Stimulated activated CD8-positive, alpha-beta memory T cell treated with anti-CD3 and anti-CD28 coated beads, Interleukin-4, amount 100 ng/mL, for 4 hours (primary cell): ENCODE results near the gene APPBP2.
A peak's percentile ranks its signal among the peaks of the same experiment; 100 is the strongest.
"Not testable (repeated sequence)": the region's sequence is repeated elsewhere in the genome, so short reads cannot be mapped to it uniquely, and the experiment has no call there.

ENCODE experiments used
- DNase-seq, 2 donors: peaks; one replicate each; pipeline ENCODE4 v3.0.0-alpha.2; 2020; ENCODE audit warnings: low read depth in 2 of 2, low spot score in 1 of 2

APPBP2 gene, protein sequence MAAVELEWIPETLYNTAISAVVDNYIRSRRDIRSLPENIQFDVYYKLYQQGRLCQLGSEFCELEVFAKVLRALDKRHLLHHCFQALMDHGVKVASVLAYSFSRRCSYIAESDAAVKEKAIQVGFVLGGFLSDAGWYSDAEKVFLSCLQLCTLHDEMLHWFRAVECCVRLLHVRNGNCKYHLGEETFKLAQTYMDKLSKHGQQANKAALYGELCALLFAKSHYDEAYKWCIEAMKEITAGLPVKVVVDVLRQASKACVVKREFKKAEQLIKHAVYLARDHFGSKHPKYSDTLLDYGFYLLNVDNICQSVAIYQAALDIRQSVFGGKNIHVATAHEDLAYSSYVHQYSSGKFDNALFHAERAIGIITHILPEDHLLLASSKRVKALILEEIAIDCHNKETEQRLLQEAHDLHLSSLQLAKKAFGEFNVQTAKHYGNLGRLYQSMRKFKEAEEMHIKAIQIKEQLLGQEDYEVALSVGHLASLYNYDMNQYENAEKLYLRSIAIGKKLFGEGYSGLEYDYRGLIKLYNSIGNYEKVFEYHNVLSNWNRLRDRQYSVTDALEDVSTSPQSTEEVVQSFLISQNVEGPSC

DNA sequence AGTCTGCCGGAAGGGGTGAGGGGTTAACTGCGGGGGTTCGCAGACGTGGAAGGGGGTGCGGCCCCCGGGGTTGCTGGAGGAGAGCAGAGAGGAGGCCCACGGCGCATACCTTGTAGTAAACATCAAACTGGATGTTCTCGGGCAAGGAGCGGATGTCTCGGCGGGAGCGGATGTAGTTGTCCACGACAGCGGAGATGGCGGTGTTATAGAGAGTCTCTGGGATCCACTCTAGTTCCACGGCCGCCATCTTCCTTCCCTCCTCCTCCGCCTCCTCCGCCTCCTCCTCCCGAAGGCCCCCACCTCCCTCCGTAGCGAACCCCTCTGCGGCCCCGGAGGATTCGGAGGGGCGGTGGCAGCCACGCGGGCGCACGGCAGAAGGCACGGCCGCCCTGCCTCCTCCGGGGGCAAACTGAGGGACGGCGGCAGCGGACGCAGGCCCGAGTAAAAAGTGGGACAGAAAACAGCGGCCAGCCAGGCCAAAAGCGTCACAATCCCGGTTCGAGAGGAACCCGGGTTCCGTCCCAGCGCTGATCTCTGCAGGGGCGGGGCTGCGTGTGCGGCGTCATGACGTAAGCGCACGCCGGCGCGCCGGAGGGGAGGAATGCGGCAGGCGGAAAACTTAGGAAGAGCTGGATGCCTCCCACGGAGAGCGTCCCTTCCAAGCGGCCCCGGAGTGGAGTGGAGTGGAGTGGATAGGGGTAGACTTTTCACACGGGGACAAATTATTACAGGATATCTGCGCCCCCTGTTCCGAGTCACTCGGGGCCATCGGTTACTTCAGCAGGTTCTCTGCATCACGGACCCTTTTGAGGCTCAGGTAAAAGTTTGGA lies at the start of gene APPBP2:
Gene APPBP2 (minus strand): TSS at position 558 of the 830 bp plus-strand sequence. CDS start 311 bp downstream, at position 247.
- peak; percentile 37 to 40 for DNase-seq

DNA sequence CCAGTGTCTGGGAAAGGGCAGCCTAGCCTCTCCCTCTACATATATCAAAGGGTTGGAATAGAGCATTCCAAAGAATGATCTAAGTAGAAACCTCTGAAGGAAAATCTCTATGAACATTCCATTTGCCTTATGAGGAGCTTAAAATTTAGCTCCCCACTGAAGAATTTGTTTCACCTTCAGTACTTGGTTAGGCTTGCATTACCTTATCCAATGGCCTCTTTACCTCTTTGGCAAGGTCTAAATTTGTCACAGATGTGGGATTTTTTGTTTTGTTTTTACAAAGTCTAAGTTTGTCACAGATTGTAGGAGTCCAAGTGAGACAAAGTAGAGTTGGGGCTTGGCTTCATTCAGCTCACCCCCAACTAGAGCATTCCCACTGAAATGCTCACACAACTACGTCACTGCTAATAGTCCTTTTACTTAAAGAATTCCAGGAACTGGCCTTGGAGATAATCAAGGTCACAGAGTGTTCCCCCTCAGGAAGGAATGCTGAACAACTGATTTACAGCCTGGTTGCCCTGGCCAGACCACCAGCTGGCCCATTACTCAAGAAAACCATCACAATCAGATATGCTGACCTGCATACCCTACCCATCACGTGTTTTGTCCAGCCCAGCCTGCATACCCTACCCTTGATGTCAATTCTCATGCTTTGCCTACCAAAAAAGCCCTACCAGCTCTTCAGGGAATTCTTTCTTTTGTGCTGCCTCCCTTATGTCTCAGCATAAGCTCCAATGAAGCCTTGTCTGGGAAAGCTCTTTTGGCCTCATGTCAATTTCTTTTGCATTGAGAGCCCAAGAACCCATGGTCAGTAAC lies 47.4 kb upstream of the APPBP2 start:
- DNase-seq = no peak

DNA sequence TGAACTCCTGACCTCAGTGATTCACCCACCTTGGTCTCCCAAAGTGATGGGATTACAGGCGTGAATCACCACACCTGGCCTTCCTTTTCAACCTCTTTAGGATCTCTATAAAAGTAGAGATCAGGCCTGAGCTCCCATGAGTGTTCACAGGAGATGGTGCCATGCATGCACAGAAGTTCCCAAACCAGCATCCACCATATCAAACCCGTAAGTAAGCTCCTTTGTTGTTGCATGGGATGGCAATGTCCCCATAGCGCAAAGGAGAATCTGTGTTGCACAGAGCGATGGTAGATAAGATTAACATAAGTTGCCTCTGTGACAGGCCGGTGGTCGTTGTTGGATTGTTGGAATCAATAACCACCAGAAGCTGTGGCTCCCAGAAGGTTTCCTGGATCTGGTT lies 39.2 kb upstream of the APPBP2 start:
- no peak for DNase-seq

DNA sequence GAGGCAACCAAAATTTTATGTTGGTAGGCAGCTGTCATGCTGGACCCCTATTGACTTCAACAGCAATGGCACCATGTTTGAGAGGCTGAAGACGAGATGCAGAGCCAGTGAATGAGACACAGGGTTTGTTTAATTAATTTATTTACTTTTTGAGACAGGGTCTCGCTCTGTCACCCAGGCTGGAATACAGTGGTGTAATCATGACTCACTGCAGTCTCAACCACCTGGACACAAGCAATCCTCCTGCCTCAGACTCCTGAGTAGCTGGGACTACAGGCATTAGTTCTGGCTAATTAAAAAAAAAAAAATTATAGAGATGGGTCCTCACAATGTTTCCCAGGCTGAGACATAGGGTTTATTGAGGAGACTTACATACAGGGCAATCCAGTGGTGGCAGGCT lies 37.7 kb upstream of the APPBP2 start:
- no peak for DNase-seq

DNA sequence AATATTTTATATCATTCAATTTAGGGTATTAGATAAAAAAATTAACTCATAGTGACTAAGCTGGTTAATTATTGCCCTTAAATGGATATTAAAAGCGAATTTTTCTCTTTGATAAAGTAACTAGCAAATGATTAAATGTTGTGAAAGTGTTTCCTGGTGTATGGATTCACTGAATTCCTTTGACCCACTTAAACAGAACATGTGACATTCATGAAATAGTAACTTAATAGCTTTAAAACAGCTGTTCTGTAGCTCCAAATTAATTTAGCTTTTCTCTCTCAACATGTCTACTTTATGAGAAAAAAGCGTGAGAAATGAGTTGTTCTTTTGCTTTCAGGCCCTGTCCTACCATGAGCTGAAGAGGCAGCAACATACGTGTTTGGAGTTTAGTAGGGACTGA lies 36.4 kb upstream of the APPBP2 start:
- no peak for DNase-seq

DNA sequence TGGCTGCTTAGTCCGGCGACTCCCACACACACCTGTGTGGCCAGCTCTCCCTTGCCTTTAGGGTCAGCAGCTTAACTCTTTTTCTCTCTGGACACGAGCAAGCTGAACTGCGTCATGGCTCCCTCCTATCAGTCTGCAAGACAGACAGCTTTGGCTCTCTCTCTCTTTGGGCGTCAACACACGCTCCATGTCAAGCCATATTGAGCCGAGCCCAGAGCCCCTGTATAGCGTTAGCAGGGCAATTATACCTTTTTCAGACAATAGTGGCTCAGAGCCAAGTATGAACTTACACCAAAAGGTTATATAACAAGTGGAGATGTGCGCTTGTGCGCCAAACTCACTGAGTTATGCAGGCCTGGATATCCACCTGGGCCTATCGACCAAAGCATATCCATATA lies 34.8 kb upstream of the APPBP2 start:
- no peak for DNase-seq

DNA sequence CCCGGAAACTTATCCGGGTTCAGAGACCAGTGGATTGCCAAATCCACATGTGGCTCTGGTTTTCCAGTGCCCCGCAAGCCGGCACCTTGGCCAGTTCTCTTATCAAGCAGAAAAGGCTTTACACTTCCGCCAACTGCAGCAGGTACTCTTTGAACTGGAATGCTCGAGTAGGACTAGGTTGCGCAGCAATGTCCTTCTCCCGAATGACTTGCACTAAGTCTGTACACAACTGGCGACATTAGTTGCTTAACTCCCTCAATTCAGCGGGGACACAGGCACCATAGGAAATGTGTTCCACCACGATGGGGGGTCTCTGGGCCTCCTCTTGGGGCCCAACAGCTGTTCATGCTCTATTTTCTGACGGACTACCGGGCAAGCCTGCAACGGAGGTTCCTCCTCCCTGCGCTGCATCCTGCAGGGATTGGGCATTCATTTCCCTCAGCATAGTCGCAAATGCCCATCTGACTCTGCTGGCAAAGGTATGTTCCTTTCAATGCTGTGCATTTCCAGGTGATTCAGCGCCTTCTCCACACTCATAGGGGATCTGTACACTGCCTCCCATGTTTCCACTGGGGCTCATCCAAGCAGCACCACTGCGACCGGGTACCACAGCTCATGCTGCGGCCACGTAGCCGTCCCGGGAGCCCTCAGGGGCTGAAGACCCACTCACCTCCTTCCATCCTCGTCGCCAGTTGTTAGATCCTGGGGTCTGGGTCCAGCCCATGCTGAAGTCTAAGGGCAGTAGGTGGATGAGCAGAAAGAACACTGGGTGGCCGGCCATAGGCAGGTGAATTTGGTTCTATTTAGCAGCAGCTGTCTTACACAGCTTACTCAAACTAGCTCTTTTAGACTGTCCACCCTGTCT lies 34.2 kb upstream of the APPBP2 start:
- no peak for DNase-seq

DNA sequence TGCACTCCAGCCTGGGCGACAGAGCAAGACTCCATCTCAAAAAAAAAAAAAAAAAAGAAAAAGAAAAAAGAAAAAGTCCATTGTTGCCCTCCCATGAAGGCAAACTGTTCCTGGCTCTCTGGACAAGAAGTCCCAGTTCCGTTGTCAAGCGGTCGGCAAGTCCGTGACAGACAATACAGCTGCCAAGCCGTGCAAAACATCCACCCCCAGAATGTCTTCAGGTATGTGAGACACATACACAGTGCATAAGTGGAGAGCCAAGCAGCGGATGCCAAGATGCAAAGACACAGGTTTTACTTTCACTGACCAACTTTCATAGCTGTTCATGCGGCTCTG lies 33.6 kb upstream of the APPBP2 start:
- no peak for DNase-seq

DNA sequence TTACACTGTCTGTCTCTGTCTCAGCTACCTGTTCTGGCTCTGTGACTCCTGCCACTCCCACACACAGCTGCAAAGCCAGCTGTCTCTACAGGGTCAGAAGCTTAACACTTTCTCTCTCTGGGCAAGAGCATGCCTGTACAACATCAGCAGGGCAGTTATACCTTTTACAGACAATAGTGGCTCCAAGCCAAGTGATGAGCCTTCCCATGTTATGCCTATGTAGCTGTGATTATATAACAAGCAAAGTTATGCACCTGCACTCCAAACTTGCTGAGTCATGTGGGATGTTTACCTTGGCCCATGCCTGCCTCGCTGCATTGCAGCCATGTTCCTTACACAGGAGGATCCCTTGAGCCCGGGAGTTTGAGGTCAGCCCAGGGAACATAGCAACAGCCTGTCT lies 31.8 kb upstream of the APPBP2 start:
- no peak for DNase-seq

DNA sequence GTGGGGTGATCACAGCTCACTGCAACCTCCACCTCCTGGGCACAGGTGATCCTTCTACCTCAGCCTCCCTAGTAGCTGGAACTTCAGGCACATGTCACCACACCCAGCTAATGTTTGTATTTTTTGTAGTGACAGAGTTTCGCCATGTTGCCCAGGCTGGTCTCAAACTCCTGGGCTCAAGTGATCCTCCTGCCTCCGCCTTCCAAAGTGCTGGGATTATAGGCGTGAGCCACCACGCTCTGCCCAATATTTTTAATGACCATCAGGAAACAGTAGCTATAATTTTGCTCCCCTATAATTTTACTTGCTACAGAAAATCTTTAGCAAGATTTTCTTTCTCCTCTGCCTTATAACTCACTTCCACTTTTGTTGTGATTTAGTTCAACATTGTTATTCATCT lies 29.7 kb upstream of the APPBP2 start:
- DNase-seq = no peak

DNA sequence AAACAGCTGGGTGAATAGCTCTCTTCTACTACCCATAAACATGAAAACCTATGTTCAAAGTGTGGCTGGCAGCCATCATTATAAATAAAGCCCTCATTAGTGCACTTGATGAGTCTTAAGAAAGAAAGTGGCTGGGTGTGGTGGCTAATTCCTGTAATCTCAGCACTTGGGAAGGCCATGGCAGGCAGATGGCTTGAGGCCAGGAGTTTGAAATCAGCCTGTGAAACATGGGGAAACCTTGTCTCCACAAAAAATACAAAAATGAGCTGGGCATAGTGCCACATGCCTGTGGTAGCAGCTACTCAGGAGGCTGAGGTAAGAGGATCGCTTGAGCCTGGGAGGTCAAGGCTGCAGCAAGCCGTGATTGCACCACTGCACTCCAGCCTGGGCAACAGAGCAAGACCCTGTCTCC lies 28.3 kb upstream of the APPBP2 start:
- DNase-seq = no peak

DNA sequence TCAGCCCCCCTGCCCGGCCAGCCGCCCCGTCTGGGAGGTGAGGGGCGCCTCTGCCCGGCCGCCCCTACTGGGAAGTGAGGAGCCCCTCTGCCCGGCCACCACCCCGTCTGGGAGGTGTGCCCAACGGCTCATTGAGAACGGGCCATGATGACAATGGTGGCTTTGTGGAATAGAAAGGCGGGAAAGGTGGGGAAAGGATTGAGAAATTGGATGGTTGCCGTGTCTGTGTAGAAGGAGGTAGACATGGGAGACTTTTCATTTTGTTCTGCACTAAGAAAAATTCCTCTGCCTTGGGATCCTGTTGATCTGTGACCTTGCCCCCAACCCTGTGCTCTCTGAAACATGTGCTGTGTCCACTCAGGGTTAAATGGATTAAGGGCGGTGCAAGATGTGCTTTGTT lies 26.2 kb upstream of the APPBP2 start:
- not testable (repeated sequence) for DNase-seq

DNA sequence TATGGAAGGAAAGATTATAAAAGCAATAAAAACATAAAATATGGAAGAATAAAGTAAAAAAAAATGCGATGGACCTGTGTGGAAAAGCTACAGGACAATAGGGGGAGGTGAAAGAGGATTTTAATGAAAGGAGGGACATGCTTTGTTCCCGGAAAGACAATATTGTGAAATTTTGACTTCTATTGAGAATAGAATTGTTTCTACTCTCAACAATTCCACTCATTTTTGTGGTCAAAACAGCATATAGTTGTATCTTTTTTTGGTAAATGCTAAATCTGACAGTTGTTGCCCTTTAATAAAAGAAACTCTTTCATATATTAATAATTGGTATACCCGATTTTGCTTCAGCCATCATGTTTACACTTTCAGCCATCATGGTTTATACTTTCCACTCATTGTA lies 22.9 kb upstream of the APPBP2 start:
- DNase-seq = no peak

DNA sequence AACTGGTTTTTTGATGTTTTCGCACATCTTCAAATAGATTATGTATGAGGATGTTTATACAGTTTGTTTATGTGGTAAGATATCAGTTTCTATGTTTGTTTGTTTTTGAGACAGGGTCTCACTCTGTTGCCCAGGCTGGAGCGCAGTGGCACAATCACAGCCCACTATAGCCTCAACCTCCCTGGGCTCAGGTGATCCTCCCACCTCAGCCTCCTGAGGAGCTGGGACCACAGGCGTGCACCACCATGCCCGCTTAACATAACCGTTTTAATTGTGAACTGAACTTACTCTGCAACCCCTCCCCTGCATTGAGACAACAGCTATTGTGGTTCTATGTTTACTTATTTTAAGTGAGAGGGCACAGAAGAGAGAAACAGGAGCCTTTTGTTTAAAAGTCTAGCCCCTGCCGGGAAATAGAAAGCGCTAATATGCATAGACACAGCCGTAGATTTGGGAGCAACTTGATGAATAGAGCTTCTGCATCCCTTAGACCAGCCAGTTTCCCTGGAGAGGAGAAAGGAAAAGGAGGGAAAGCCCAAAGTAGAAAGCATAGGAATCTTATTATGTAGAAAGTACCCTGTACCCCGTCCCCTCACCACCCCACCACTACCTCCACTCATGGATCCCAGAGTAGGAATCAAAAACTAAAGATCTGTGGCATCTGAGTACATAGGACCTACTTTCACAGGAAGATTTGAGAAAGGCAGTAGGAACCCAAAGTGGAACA lies 19.6 kb upstream of the APPBP2 start:
- DNase-seq = no peak

DNA sequence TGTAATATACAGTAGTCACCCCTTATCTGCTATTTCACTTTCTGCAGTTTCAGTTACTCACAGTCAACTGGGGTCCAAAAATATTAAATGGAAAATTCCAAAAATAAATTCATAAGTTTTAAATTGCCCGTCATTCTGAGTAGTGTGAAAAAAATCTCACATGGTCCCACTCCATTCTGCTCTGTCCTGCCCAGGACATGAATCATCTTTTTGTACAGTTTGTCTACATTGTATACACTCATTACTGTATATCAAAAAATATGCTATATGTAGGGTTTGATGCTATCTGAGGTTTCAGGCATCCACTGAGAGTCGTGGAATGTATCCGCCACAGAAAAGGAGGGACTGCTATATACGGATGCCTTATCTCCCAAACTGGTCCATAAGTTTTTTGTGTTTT lies 16.0 kb upstream of the APPBP2 start:
- DNase-seq = no peak

DNA sequence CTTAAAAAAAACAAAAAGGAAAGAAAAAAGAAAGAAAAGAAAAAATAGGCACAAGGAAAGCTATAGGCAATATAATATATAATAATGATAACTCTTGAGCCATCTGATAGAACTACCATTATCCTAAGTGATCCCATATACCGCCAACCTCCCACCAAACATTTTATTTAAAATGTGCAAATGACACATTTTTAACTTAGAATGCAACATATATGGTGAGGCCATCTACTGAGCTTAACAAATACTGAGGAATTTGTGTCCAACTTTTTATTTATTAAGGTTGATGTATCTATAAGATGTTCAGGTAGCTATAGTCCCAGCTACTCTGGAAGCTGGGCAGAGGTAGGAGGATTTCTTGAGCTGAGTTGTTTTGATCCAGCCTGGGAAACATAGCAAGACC lies 14.4 kb upstream of the APPBP2 start:
- DNase-seq = no peak

DNA sequence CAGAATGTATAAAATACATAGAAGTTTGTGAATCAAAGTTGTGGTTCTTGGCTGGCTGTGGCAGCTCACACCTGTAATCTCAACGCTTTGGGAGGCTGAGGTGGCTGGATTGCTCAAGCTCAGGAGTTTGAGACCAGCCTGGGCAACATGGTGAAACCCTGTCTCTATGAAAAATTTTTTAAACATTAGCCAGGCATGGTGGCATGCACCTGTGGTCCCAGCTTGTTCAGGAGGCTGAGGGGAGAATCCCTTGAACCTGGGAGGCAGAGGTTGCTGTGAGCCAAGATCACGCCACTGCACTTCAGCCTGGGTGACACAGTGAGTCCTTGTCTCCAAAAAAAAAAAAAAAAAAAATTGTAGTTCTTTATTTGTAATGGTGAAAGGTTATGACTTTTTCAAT lies 13.8 kb upstream of the APPBP2 start:
- DNase-seq = no peak

DNA sequence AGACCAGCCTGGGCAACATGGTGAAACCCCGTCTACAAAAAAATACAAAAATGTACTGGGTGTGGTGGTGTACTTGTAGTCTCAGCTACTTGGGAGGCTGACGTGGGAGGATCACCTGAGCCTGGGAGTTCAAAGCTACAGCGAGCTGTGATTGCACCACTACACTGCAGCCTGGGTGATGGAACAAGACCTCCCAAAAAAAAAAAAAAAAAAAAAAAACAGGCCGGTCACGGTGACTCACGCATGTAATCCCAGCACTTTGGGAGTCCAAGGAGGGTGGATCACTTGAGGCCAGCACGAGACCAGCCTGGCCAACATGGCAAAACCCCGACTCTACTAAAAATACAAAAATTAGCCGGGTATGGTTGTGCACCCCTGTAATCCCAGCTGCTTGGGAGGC lies 12.7 kb upstream of the APPBP2 start:
- no peak for DNase-seq

DNA sequence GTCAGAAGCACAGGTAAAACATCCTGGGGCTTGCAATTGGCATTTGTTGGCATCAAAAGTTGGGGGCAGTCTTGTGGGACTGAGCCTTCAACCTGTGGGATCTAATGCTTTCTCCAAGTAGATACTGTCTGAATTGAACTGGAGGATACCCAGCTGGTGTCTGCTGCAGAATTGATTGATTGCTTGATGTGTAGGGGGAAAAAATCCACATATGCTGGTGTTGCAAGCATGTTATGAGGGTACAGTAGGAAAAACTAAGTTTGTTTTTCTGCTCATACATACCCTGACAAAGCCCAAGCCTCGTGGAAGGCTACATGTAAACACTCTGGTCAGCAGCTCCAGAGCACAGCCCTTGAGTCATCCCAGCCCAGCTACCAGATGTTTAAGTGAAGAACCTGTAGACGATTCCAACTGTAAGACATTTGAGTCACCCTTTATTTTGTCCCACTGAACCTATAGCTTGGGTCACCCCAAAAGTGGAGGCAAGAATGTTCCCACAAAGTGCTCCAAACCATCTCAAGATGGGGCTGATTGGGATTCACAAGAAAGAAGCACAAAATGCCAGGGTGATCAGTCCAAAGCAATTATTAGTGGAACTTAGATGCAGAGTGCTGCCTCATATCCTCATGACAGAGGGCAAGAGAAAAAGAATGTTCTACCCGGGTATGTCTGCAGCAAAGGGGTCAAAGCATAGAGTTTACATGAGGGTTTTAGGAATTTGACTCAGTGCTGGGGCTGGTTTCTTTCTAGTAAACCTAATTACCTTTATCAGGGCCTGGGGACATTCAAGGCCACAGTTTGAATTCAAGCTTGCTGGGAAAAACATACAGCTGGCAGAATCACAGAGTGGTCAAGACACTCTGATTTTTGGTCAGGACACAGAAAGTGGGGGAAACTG lies 9.6 kb upstream of the APPBP2 start:
- DNase-seq = no peak
